ENCODE data around the gene ERN2. TPM values are rescaled to one million over a fixed set of nuclear protein-coding genes. Genes with fewer than 3 reads are reported as not detected.

Gene ERN2
- total RNA-seq, 1 experiment from 2014 or later: 0.47 TPM

DNA sequence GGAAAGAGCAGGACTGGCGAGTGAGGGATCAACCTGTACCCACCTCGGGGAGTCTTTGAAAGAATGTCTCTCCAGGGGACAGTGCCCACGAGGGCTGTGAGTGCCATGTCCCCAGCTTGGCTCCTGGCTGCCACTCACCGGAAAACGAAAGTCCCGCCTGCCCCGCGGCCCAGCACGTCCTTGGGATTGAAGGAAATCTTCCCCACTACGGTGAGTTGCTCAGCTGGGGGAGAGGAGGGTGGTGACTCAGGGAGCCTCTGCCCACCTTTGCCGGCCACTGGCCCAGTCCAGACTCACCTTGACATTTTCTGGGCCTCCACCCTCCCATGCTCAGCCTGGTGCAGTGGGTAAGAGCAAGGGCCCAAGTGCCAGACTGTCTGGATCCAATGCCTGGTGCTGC is 17.3 kb downstream of the ERN2 start:
- Histone ChIP-seq H2AFZ (ENCODE audit: low read depth, low read length, poor library complexity, severe bottlenecking) (no peak overlapping the region), H3K4me1 (ENCODE audit: control insufficient read depth in 1 of 2, insufficient read depth in 2 of 2, low read length in 2 of 2) (peaks cover 11 to 34% of the 10 kb centered on the region in 2 experiments), H3K27me3 (ENCODE audit: insufficient read depth, low read length) (no peaks in the 10 kb centered on the region), H3K79me2 (ENCODE audit: insufficient read depth, low read length) (no peaks in the 10 kb centered on the region), H3K36me3 (ENCODE audit: control insufficient read depth in 1 of 2, insufficient read depth in 2 of 2, low read length in 2 of 2) (peaks cover under 1 to 7% of the 10 kb centered on the region in 2 experiments; a peak in 3 of 4 replicates), H3K9me3 (ENCODE audit: control insufficient read depth in 1 of 2, insufficient read depth in 1 of 2, low read depth in 1 of 2, low read length in 2 of 2) (no peaks in the 10 kb centered on the region), H3K9ac (ENCODE audit: low read length) (no peak overlapping the region), H4K20me1 (ENCODE audit: insufficient read depth) (no peaks in the 10 kb centered on the region), H3K4me3 (replicated peaks in 1 of 2; ENCODE audit: low read depth in 1 of 2, low read length in 2 of 2) (no peak overlapping the region), H3K27ac (ENCODE audit: low read depth, low read length) (no peak overlapping the region), H3K4me2 (ENCODE audit: low read length) (no peak overlapping the region), H3K9me2 (ENCODE audit: insufficient read depth) (no peaks in the 10 kb centered on the region)
- no peak for DNase-seq (ENCODE audit: low read depth, low spot score)
- no peak for TF ChIP-seq CEBPB (IDR thresholded peaks at IDR 0.05; ENCODE audit: low read depth)
- TF ChIP-seq, protein P1, sequence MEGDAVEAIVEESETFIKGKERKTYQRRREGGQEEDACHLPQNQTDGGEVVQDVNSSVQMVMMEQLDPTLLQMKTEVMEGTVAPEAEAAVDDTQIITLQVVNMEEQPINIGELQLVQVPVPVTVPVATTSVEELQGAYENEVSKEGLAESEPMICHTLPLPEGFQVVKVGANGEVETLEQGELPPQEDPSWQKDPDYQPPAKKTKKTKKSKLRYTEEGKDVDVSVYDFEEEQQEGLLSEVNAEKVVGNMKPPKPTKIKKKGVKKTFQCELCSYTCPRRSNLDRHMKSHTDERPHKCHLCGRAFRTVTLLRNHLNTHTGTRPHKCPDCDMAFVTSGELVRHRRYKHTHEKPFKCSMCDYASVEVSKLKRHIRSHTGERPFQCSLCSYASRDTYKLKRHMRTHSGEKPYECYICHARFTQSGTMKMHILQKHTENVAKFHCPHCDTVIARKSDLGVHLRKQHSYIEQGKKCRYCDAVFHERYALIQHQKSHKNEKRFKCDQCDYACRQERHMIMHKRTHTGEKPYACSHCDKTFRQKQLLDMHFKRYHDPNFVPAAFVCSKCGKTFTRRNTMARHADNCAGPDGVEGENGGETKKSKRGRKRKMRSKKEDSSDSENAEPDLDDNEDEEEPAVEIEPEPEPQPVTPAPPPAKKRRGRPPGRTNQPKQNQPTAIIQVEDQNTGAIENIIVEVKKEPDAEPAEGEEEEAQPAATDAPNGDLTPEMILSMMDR (IDR thresholded peaks at IDR 0.05 in 2 of 3, conservative IDR thresholded peaks at IDR 0.05 in 1 of 3; ENCODE audit: borderline replicate concordance in 1 of 3, insufficient read depth in 1 of 3, low read depth in 2 of 3, low read length in 2 of 3): no peak
- TF ChIP-seq, protein P2, sequence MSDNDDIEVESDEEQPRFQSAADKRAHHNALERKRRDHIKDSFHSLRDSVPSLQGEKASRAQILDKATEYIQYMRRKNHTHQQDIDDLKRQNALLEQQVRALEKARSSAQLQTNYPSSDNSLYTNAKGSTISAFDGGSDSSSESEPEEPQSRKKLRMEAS (IDR thresholded peaks at IDR 0.05): no peak
- TF ChIP-seq, protein P3, sequence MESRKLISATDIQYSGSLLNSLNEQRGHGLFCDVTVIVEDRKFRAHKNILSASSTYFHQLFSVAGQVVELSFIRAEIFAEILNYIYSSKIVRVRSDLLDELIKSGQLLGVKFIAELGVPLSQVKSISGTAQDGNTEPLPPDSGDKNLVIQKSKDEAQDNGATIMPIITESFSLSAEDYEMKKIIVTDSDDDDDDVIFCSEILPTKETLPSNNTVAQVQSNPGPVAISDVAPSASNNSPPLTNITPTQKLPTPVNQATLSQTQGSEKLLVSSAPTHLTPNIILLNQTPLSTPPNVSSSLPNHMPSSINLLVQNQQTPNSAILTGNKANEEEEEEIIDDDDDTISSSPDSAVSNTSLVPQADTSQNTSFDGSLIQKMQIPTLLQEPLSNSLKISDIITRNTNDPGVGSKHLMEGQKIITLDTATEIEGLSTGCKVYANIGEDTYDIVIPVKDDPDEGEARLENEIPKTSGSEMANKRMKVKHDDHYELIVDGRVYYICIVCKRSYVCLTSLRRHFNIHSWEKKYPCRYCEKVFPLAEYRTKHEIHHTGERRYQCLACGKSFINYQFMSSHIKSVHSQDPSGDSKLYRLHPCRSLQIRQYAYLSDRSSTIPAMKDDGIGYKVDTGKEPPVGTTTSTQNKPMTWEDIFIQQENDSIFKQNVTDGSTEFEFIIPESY (IDR thresholded peaks at IDR 0.05; ENCODE audit: extremely low read depth, insufficient replicate concordance, low read length): no peak
- no peak for TF ChIP-seq EZH2phosphoT487 (IDR thresholded peaks at IDR 0.05; ENCODE audit: borderline replicate concordance)
- no peak for TF ChIP-seq POLR2A (IDR thresholded peaks at IDR 0.05; ENCODE audit: borderline replicate concordance, extremely low read depth, insufficient read depth, insufficient read length)
- TF ChIP-seq JUND (IDR thresholded peaks at IDR 0.05): no peak
- TF ChIP-seq, protein P4, sequence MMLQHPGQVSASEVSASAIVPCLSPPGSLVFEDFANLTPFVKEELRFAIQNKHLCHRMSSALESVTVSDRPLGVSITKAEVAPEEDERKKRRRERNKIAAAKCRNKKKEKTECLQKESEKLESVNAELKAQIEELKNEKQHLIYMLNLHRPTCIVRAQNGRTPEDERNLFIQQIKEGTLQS (IDR thresholded peaks at IDR 0.05): no peak
- no peak for TF ChIP-seq RAD21 (IDR thresholded peaks at IDR 0.05; ENCODE audit: low read depth)
- no peak for TF ChIP-seq SP1 (IDR thresholded peaks at IDR 0.05; ENCODE audit: low read depth)
- no peak for TF ChIP-seq TCF7L2 (IDR thresholded peaks at IDR 0.05; ENCODE audit: borderline replicate concordance, extremely low read depth, insufficient read depth, insufficient read length)
- TF ChIP-seq SIN3A (IDR thresholded peaks at IDR 0.05; ENCODE audit: low read depth): no peak
- TF ChIP-seq SRF (IDR thresholded peaks at IDR 0.05; ENCODE audit: low read depth): no peak
- TF ChIP-seq ELF1 (IDR thresholded peaks at IDR 0.05; ENCODE audit: borderline replicate concordance, low read depth): no peak
- no peak for TF ChIP-seq ZFX (IDR thresholded peaks at IDR 0.05)
- ChIA-PET CTCF (no interaction called here), POLR2A (interaction anchor here (0.7 kb wide), 1 partner anchor 216 kb away, joined by 3 read pairs; no protein-coding TSS in a partner anchor), RAD21 (ENCODE audit: low non-redundant PET in 1 of 2, low total read pairs in 2 of 2, uncharacterized antibody in 2 of 2, unreplicated experiment in 2 of 2) (no interaction called here)
- no TSS peak for BruUV-seq (replicated peaks)
- intact Hi-C loops (cut with micrococcal nuclease): no loop called here
- ATAC-seq: no peak
